Measurements from ENCODE around the gene MTHFD2L. TPM values are rescaled to one million over a fixed set of nuclear protein-coding genes. Genes with fewer than 3 reads are reported as not detected.
"Not testable (repeated sequence)": the region's sequence is repeated elsewhere in the genome, so short reads cannot be mapped to it uniquely, and the experiment has no call there.

Gene MTHFD2L
- total RNA-seq, 3 donors from 2014 or later: 9.1 to 10.4 (median 10.4) TPM

DNA sequence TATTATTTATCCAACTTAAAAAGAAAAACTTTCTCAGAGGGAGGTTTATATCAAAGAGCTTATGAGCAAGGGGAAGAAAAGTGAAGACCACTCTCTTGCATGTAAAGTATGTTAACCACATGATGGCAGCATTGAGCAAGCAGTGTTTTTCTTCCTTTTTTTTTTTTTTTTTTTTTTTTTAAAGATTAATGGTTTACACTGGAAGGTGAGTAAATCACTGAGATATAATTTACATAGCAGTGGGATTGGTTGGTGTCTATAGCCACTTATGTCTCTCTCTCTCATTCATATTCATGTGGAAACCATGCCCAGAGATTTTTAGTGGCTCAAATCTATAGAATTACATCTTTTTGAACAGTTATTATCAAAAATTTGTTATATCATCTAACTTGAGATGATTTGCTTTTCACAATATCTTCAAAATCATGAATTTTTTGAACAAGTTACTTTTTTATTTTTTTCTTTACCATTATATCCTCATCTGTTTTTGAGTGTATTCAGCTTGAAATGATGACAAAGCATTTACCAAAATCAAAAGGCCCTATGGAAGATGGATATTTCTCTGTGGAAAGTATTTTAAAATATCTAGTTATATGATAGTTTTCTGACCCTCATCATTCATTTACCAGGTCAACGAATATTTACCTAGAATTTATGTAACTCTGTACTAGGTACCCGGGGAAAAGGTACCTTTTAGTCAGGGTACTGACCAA, 31.6 kb downstream of the MTHFD2L start:
- ATAC-seq (peak in 1 of 2 donors; percentile 23), DNase-seq (no peak)
- Mint-ChIP-seq H3K4me1 (ENCODE audit: low read depth) (no peaks in the 10 kb centered on the region), H3K4me3 (no peak overlapping the region), H3K9me3 (no peaks in the 10 kb centered on the region), H3K36me3 (ENCODE audit: insufficient read depth) (no peaks in the 10 kb centered on the region), H3K27me3 (ENCODE audit: low read depth) (no peaks in the 10 kb centered on the region)

- H3K4me3 Mint-ChIP-seq: no peak overlapping the region
- no peaks in the 10 kb centered on the region for H3K27me3 Mint-ChIP-seq (ENCODE audit: low read depth)
- DNase-seq: no peak
- no peak for ATAC-seq
- no peaks in the 10 kb centered on the region for H3K4me1 Mint-ChIP-seq (ENCODE audit: low read depth)
- no peaks in the 10 kb centered on the region for H3K36me3 Mint-ChIP-seq (ENCODE audit: insufficient read depth)
- H3K9me3 Mint-ChIP-seq: no peaks in the 10 kb centered on the region
Measured at GRCh38 chr4:74190332-74190731, 32.4 kb downstream of the MTHFD2L start.

DNA sequence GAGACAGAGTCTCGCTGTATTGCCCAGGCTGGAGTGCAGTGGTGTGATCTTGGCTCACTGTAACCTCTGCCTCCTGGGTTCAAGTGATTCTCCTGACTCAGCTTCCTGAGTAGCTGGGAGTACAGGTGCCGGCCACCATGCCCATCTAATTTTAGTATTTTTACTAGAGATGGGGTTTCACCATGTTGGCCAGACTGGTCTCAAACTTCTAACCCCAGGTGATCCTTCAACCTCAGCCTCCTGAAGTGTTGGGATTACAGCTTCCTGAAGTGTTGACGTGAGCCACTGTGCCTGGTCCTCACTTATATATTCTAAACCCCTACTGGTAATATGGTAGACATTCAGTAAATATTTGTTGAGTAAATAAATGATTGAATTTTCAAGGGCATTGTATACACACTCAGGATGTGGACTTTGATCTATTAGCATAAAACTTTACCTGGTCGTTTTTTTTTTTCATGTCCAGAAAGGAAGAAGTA, 33.0 kb downstream of the MTHFD2L start:
- no peaks in the 10 kb centered on the region for H3K9me3 Mint-ChIP-seq
- ATAC-seq: no peak
- no peaks in the 10 kb centered on the region for H3K36me3 Mint-ChIP-seq (ENCODE audit: insufficient read depth)
- no peaks in the 10 kb centered on the region for H3K27me3 Mint-ChIP-seq (ENCODE audit: low read depth)
- no peak for DNase-seq
- H3K4me3 Mint-ChIP-seq: no peak overlapping the region
- H3K4me1 Mint-ChIP-seq (ENCODE audit: low read depth): no peaks in the 10 kb centered on the region

DNA sequence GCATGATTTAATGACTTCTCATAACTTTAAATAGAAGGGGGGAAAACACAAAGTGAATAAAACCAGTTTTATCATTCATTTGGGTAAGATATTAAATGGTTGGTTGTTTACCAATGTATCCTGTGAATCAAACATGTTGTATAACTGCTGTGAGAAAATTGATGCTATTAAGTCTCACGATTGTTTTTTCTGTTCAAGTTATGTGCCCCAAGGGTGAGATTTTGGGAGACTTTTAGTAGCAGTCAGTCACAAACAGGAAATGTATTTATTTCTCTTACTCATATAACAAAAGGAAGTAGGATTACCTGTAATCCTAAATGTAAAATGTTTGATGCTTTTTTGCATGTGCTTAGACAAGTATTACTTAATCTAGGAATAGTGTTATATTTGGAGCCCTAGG, 39.2 kb downstream of the MTHFD2L start:
- DNase-seq (no peak), ATAC-seq (no peak)
- H3K9me3 Mint-ChIP-seq: no peaks in the 10 kb centered on the region
- no peak overlapping the region for H3K4me3 Mint-ChIP-seq
- H3K36me3 Mint-ChIP-seq (ENCODE audit: insufficient read depth): peaks cover 6% of the 10 kb centered on the region
- no peaks in the 10 kb centered on the region for H3K4me1 Mint-ChIP-seq (ENCODE audit: low read depth)
- no peaks in the 10 kb centered on the region for H3K27me3 Mint-ChIP-seq (ENCODE audit: low read depth)

GRCh38 chr4:74202062-74202586, 44.2 kb downstream of the MTHFD2L start:
- Mint-ChIP-seq H3K36me3 (ENCODE audit: insufficient read depth) (peaks cover 9% of the 10 kb centered on the region), H3K4me3 (no peak overlapping the region), H3K27me3 (ENCODE audit: low read depth) (no peaks in the 10 kb centered on the region), H3K4me1 (ENCODE audit: low read depth) (peaks cover 7% of the 10 kb centered on the region), H3K9me3 (no peaks in the 10 kb centered on the region)
- ATAC-seq (no peak), DNase-seq (no peak)

- ATAC-seq: no peak
- peaks cover 12% of the 10 kb centered on the region for H3K36me3 Mint-ChIP-seq (ENCODE audit: insufficient read depth)
- H3K9me3 Mint-ChIP-seq: no peaks in the 10 kb centered on the region
- H3K4me3 Mint-ChIP-seq: no peak overlapping the region
- peaks cover 7% of the 10 kb centered on the region for H3K4me1 Mint-ChIP-seq (ENCODE audit: low read depth)
- DNase-seq: no peak
- H3K27me3 Mint-ChIP-seq (ENCODE audit: low read depth): no peaks in the 10 kb centered on the region
Measured at GRCh38 chr4:74203467-74203866, 45.5 kb downstream of the MTHFD2L start.

DNA sequence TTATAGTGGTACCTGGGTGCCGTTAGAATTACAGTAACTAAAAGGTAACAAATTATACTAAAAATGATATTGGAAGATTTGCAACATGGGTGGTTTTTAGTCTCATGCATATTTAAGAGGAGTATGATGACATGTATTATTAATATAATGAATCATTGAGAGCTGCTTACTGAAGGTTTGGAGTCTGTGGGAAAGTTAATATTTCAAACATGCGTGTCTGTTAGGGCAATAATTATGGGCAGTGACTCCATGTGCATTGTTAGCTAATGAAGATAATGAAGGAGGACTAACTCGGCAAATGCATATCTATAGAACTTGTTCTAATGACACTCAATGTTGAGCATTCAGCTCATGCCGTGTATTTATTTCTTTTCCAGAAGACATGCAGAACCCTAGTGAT, 47.1 kb downstream of the MTHFD2L start:
- Mint-ChIP-seq H3K27me3 (ENCODE audit: low read depth) (no peaks in the 10 kb centered on the region), H3K4me1 (ENCODE audit: low read depth) (peaks cover 7% of the 10 kb centered on the region), H3K4me3 (no peak overlapping the region), H3K36me3 (ENCODE audit: insufficient read depth) (peaks cover 12% of the 10 kb centered on the region), H3K9me3 (no peaks in the 10 kb centered on the region)
- no peak for ATAC-seq
- DNase-seq: no peak

- no peak for ATAC-seq
- H3K4me1 Mint-ChIP-seq (ENCODE audit: low read depth): peaks cover 7% of the 10 kb centered on the region
- no peaks in the 10 kb centered on the region for H3K9me3 Mint-ChIP-seq
- no peak overlapping the region for H3K4me3 Mint-ChIP-seq
- no peak for DNase-seq
- no peaks in the 10 kb centered on the region for H3K27me3 Mint-ChIP-seq (ENCODE audit: low read depth)
- peaks cover 12% of the 10 kb centered on the region for H3K36me3 Mint-ChIP-seq (ENCODE audit: insufficient read depth)
Measured at GRCh38 chr4:74205559-74205958, 47.6 kb downstream of the MTHFD2L start.

DNA sequence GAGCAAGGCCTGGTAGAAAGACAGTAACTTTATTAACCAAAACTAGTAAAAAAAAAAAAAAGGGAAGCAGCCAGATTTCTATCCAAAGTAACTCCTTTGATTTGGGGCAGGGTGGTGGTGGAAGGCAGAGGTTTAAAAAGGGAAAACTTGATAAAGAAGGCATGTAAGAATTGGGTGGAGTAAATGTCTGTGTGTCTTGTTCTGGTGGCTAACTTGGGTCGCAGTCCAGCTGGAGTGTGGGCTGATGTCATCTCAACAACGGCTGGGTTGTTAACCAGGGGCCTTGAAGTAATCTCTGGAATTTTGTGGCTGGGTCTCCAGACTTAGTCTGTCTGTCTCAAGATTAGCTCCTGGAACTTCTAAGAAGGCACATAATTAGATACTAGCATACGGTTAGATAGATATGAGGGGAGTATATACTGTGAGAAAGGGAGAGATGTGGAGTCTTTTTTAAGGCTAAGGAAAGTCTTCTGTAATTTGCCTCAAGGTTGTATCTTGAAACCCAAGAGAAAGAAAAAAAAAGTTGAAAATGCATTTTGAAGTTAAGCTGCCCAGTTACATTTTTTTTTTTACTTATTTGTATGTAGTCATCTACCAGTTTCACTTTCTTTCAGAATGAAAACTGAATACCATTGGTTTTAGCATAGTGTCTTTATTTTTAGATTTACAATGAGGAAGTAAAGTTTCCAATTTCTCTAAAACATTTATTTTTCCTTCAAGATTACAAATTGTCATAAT, 48.3 kb downstream of the MTHFD2L start:
- no peak for DNase-seq

DNA sequence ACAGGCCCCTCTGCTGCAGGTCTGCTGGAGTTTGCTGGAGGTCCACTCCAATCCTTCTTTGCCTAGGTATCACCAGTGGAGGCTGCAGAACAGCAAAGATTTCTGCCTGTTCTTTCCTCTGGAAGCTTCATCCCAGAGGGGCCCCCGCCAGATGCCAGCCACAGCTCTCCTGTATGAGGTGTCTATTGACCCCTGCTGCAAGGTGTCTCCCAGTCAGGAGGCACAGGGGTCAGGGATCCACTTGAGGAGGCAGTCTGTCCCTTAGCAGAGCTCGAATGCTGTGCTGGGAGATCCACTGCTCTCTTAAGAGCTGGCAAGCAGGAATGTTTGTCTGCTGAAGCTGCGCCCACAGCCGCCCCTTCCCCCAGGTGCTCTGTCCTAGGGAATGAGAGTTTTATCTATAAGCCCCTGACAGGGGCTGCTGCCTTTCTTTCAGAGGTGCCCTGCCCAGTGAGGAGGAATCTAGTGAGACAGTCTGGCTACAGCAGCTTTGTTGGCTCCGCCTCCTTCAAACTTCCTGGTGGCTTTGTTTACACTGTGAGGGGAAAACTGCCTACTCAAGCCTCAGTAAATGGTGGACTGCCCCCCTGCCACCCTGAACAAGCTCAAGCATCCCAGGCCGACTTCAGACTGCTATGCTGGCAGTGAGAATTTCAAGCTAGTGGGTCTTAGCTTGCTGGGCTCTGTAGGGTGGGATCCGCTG, 56.7 kb downstream of the MTHFD2L start:
- not testable (repeated sequence) for H3K4me3 Mint-ChIP-seq; DNase-seq; H3K4me1 Mint-ChIP-seq (ENCODE audit: low read depth); ATAC-seq; H3K27me3 Mint-ChIP-seq (ENCODE audit: low read depth)
- H3K36me3 Mint-ChIP-seq (ENCODE audit: insufficient read depth): peaks cover 14% of the 10 kb centered on the region
- H3K9me3 Mint-ChIP-seq: peaks cover 11% of the 10 kb centered on the region

More for the DNA sequence above, 48.3 kb downstream of the MTHFD2L start:
- H3K36me3 Mint-ChIP-seq (ENCODE audit: insufficient read depth): peaks cover 12% of the 10 kb centered on the region
- no peaks in the 10 kb centered on the region for H3K9me3 Mint-ChIP-seq
- peaks cover 7% of the 10 kb centered on the region for H3K4me1 Mint-ChIP-seq (ENCODE audit: low read depth)
- H3K4me3 Mint-ChIP-seq: no peak overlapping the region
- H3K27me3 Mint-ChIP-seq (ENCODE audit: low read depth): no peaks in the 10 kb centered on the region
- no peak for ATAC-seq

- ATAC-seq; H3K4me1 Mint-ChIP-seq (ENCODE audit: low read depth); DNase-seq; H3K4me3 Mint-ChIP-seq; H3K27me3 Mint-ChIP-seq (ENCODE audit: low read depth): not testable (repeated sequence)
- peaks cover 11% of the 10 kb centered on the region for H3K9me3 Mint-ChIP-seq
- peaks cover 14% of the 10 kb centered on the region for H3K36me3 Mint-ChIP-seq (ENCODE audit: insufficient read depth)
Measured at GRCh38 chr4:74215236-74215635, 57.3 kb downstream of the MTHFD2L start.

DNA sequence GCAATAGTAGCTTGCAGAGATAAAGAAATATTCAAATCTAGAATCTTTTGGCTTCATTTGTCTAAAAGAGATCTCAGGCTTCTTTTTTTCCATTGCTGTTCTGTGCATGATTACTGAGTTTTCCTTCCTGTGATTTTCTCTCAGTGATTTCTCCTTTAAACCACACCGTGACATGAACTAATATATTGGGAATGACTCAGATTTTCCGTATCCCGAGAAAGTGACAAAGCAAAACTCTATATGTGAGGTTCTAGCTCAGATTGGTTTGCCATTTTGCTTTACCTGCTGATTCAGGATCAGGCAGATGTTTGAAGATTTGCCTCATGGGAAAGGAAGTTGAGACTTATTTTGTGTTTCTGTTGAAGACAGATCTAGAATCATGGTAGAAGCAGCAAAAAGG, 59.4 kb downstream of the MTHFD2L start:
- DNase-seq (no peak), ATAC-seq (no peak)
- Mint-ChIP-seq H3K27me3 (ENCODE audit: low read depth) (no peaks in the 10 kb centered on the region), H3K36me3 (ENCODE audit: insufficient read depth) (peaks cover 11% of the 10 kb centered on the region), H3K4me3 (no peak overlapping the region), H3K9me3 (peaks cover 7% of the 10 kb centered on the region), H3K4me1 (ENCODE audit: low read depth) (peaks cover 2% of the 10 kb centered on the region)

- peaks cover 2% of the 10 kb centered on the region for H3K4me1 Mint-ChIP-seq (ENCODE audit: low read depth)
Measured at GRCh38 chr4:74218201-74218600, 60.3 kb downstream of the MTHFD2L start.

DNA sequence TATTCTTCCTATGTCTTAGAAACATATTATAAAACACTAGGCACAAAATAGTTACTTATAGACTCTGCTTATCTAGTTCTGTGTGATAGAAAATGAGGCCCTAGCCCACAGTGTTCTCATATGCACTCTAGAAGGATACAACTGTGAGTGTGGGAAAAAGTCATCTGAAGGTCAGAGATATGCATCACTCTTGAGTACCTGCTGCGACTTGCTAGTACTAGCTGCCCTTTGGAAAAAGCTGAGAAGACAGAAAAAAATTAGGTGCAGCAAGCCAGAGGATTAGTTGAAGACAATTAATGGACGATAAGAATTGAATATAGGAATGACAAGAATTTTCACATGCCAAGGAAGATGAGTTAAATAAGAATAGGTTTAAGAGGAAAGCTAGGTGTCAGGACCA, 61.3 kb downstream of the MTHFD2L start:
- peaks cover 2% of the 10 kb centered on the region for H3K4me1 Mint-ChIP-seq (ENCODE audit: low read depth)
- H3K4me3 Mint-ChIP-seq: no peak overlapping the region
- DNase-seq (no peak), ATAC-seq (no peak)
- no peaks in the 10 kb centered on the region for H3K9me3 Mint-ChIP-seq
- H3K36me3 Mint-ChIP-seq (ENCODE audit: insufficient read depth): peaks cover 5% of the 10 kb centered on the region
- H3K27me3 Mint-ChIP-seq (ENCODE audit: low read depth): no peaks in the 10 kb centered on the region

More at GRCh38 chr4:74218201-74218600, 60.3 kb downstream of the MTHFD2L start:
- DNase-seq (no peak), ATAC-seq (no peak)
- Mint-ChIP-seq H3K36me3 (ENCODE audit: insufficient read depth) (peaks cover 8% of the 10 kb centered on the region), H3K4me3 (no peak overlapping the region), H3K27me3 (ENCODE audit: low read depth) (no peaks in the 10 kb centered on the region), H3K9me3 (no peaks in the 10 kb centered on the region)
